COLO829 (cell line): Measurements from ENCODE around the gene VN1R5.

Experiments
- DNase-seq: peaks from one replicate; pipeline ENCODE4 v3.0.0; 2012; ENCODE audit warnings: low spot score

VN1R5 gene

DNA sequence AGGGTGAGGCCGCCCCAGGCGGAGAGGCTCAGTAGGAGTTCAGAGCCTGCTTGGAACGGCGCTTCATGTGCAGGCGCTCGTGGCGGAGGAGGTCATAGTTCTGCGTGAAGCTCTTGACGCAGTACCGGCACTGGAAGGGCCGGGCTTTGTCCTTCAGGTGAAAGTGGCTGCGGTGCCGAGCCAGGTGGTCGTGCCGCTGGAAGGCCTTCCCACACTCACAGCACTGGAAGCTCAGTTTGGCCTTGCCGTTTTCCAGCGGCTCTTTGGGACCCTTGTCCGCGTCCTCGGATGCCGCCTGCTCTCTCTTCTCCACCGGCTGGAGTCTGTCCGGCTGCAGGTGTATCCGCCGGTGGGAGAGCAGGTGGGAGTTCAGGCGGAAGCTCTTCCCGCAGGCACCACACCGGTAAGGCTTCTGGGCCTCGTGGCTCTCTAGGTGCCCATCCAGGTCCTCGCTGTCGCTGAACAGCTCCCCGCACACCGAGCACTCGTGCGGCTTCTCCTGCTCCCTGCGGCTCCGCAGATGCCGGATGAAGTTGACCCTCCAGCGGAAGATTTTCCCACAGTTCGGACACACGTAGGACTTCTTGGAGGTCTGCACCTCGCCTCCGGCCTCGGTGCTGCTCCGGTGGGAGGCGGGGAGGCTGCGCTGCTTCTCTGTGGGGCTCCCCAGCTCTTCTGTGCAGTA lies 44.8 kb downstream of the VN1R5 start:
- DNase-seq = no peak

DNA sequence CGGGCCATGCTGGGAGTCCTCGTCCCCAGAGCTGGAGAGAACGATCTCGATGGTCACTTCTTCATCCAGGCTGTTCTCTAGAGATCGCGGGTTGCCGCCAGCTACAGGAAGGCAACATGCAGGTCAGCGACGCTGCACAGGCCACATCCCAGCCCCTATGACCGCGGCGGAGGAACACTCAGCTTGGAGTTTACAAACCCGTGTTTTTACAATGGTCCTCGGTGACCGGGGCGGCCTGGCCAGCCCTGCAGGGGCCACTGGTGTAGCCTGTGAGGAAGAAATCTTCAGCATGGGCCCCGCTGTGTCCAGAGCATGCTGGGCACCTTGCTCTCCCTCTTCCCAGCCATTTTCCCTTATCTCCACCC lies 45.3 kb downstream of the VN1R5 start:
- no peak for DNase-seq

- no peak for DNase-seq
Observed at GRCh38 chr1:247303216-247303615, 47.3 kb downstream of the VN1R5 start.

DNA sequence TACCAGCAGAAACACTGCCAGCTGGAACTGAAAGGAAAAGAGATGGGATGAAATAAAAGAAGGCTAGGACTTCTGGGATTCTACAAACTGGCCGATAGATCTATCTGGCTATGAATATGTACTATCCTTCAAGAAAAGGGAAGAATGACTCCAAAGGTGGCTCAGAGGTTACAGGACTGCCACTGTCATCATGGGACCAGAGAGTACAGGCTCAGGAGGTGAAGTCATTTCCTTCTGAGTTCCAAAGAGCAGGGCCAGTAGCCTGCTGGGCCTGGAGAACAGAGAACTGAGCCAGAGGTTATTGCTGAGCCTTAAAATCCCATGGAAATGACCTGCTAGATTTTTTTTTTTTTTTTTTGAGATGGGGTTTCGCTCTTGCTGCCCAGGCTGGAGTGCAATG lies 48.2 kb downstream of the VN1R5 start:
- no peak for DNase-seq
